Smooth muscle cell (in vitro differentiated cells): ENCODE measurements around the gene BRD2. TPM values are rescaled to one million over a fixed set of nuclear protein-coding genes. Genes with fewer than 3 reads are reported as not detected.

Experiments
- DNase-seq: peaks from one replicate; lab custom pipeline; 2025; ENCODE audit not compliant: unreplicated experiment; lab: John Stamatoyannopoulos, UW
- H2AFZ ChIP-seq: fragments of 200-600 bp; sonication (generic); 2 replicates; pipeline ENCODE4 v1.6.0; 2016; ENCODE audit warnings: antibody characterized with exemption, low read depth, mild to moderate bottlenecking
- H3F3A ChIP-seq: fragments of 200-600 bp; sonication (generic); 2 replicates; pipeline ENCODE4 v1.6.0; 2017; ENCODE audit warnings: antibody characterized with exemption, low read depth
- H3K27ac ChIP-seq: fragments of 200-600 bp; sonication (generic); 2 replicates; pipeline ENCODE4 v1.5.1; 2016; ENCODE audit warnings: low read depth, mild to moderate bottlenecking
- H3K27me3 ChIP-seq: fragments of 200-600 bp; sonication (generic); 2 replicates; pipeline ENCODE4 v1.6.1; 2016; ENCODE audit warnings: low read depth, mild to moderate bottlenecking
- H3K36me3 ChIP-seq: fragments of 200-600 bp; sonication (generic); 2 replicates; pipeline ENCODE4 v1.5.1; 2016; ENCODE audit warnings: low read depth
- H3K4me1 ChIP-seq: fragments of 200-600 bp; sonication (generic); 2 replicates; pipeline ENCODE4 v1.5.1; 2016; ENCODE audit warnings: low read depth
- H3K4me2 ChIP-seq: fragments of 200-600 bp; sonication (generic); 2 replicates; pipeline ENCODE4 v1.6.0; 2016; ENCODE audit warnings: mild to moderate bottlenecking
- H3K4me3 ChIP-seq: fragments of 200-600 bp; sonication (generic); 2 replicates; pipeline ENCODE4 v1.5.1; 2016; ENCODE audit warnings: mild to moderate bottlenecking
- H3K79me2 ChIP-seq: fragments of 200-600 bp; sonication (generic); 2 replicates; pipeline ENCODE4 v1.6.0; 2016; ENCODE audit warnings: low read depth, mild to moderate bottlenecking
- H3K9ac ChIP-seq: fragments of 200-600 bp; sonication (generic); 2 replicates; pipeline ENCODE4 v1.6.0; 2016; ENCODE audit warnings: low read depth
- H3K9me3 ChIP-seq: fragments of 200-600 bp; sonication (generic); replicated peaks from 2 replicates; pipeline ENCODE4 v1.5.1; 2016; ENCODE audit warnings: low read depth
- H4K20me1 ChIP-seq: fragments of 200-600 bp; sonication (generic); 2 replicates; pipeline ENCODE4 v1.6.0; 2016; ENCODE audit warnings: low read depth
- CTCF ChIP-seq: fragments of 200-600 bp; sonication (generic); IDR thresholded peaks from 2 replicates; pipeline ENCODE4 v1.5.1; 2017; ENCODE audit warnings: borderline replicate concordance, mild to moderate bottlenecking, antibody characterized with exemption; ENCODE audit not compliant: insufficient read depth, poor library complexity, severe bottlenecking
- WGBS: methylation state at CpG from one replicate; pipeline ENCODE4 v1.1.7; 2016; ENCODE audit warnings: low lambda C conversion rate; 5-methylcytosine and 5-hydroxymethylcytosine counted together
- polyA plus RNA-seq: library from polyadenylated mRNA; unstranded; fragments of >200 nt; fragmentation: Nextera tagmentation; extraction: Ambion mirVana; gene quantifications from 2 replicates; pipeline ENCODE4 v1.2.1, GENCODE V29; 2016
- total RNA-seq: library from RNA; depleted of rRNA; stranded (reverse); fragments of >200 nt; gene quantifications from 2 replicates; pipeline ENCODE4 v1.2.3, GENCODE V29; 2014

The BRD2 gene
- total and polyA plus RNA-seq, 2 experiments from 2014 or later, result 162 to 205 TPM

GRCh38 chr6:32936239-32937152 lies 31.9 kb upstream of the BRD2 start:
- peaks cover 55% of the 10 kb centered on the region for H3K27me3 ChIP-seq
- no peak overlapping the region for H2AFZ ChIP-seq
- H3K4me1 ChIP-seq, result no peaks in the 10 kb centered on the region
- H3K4me2 ChIP-seq, result no peak overlapping the region
- no peak overlapping the region for H3K27ac ChIP-seq
- 90% methylated on average over 12 of the region's 12 CpGs for WGBS
- DNase-seq, result no peak
- no peaks in the 10 kb centered on the region for H4K20me1 ChIP-seq
- no peak for TF ChIP-seq CTCF
- H3F3A ChIP-seq, result no peaks in the 10 kb centered on the region
- H3K36me3 ChIP-seq, result no peaks in the 10 kb centered on the region
- H3K4me3 ChIP-seq, result no peak overlapping the region
- no peak overlapping the region for H3K9ac ChIP-seq
- H3K79me2 ChIP-seq, result no peaks in the 10 kb centered on the region
- no peaks in the 10 kb centered on the region for H3K9me3 ChIP-seq

- H3K4me2 ChIP-seq, result no peak overlapping the region
- H3K9me3 ChIP-seq, result no peaks in the 10 kb centered on the region
- no peaks in the 10 kb centered on the region for H4K20me1 ChIP-seq
- no peaks in the 10 kb centered on the region for H3K79me2 ChIP-seq
- no peak for TF ChIP-seq CTCF
- H3K27ac ChIP-seq, result no peak overlapping the region
- H3K36me3 ChIP-seq, result no peaks in the 10 kb centered on the region
- H3K27me3 ChIP-seq, result peaks cover 49% of the 10 kb centered on the region
- no peak overlapping the region for H3K4me3 ChIP-seq
- H2AFZ ChIP-seq, result no peak overlapping the region
- H3K4me1 ChIP-seq, result no peaks in the 10 kb centered on the region
- no peak overlapping the region for H3K9ac ChIP-seq
- no peaks in the 10 kb centered on the region for H3F3A ChIP-seq
- 82% methylated on average over 8 of the region's 8 CpGs for WGBS
- DNase-seq, result no peak
Measured at GRCh38 chr6:32937230-32937633, 31.2 kb upstream of the BRD2 start.

GRCh38 chr6:32938494-32938893 lies 29.9 kb upstream of the BRD2 start:
- DNase-seq, result no peak
- Histone ChIP-seq H3K4me3 (no peak overlapping the region), H3K36me3 (no peaks in the 10 kb centered on the region), H4K20me1 (no peaks in the 10 kb centered on the region), H3K27me3 (peaks cover 49% of the 10 kb centered on the region), H2AFZ (no peak overlapping the region), H3K9me3 (no peaks in the 10 kb centered on the region), H3K4me2 (no peak overlapping the region), H3F3A (no peaks in the 10 kb centered on the region), H3K79me2 (no peaks in the 10 kb centered on the region), H3K9ac (no peak overlapping the region), H3K27ac (no peak overlapping the region), H3K4me1 (no peaks in the 10 kb centered on the region)
- 86% methylated on average over 7 of the region's 7 CpGs for WGBS
- no peak for TF ChIP-seq CTCF
